HepG2 (cell line): ENCODE data around the gene UQCRHL. TPM values are rescaled to one million over a fixed set of nuclear protein-coding genes. Genes with fewer than 3 reads are reported as not detected.

Source experiments
- AGO1 ChIP-seq: fragments of 200-400 bp; formaldehyde crosslinking; IDR thresholded peaks from 2 replicates; pipeline ENCODE4 v1.6.1; 2017; ENCODE audit warnings: mild to moderate bottlenecking, low read depth, low read length, moderate library complexity; ENCODE audit not compliant: poor library complexity, severe bottlenecking
- CBX5 ChIP-seq: sonication (generic); formaldehyde crosslinking; IDR thresholded peaks from 2 replicates; pipeline ENCODE4 v1.4.0; 2020; ENCODE audit warnings: missing genetic modification reagents, borderline replicate concordance
- E2F1 ChIP-seq: sonication (generic); formaldehyde crosslinking; IDR thresholded peaks from 2 replicates; pipeline ENCODE4 v1.5.0; 2020; ENCODE audit warnings: missing genetic modification reagents
- FOXJ3 ChIP-seq: sonication (generic); formaldehyde crosslinking; IDR thresholded peaks from 2 replicates; pipeline ENCODE4 v1.4.0; 2020; ENCODE audit warnings: missing genetic modification reagents, mild to moderate bottlenecking, borderline replicate concordance
- KAT8 ChIP-seq: IDR thresholded peaks from 2 replicates; pipeline ENCODE4 v1.6.1; 2016; ENCODE audit warnings: missing genetic modification reagents, missing compliant biosample characterization
- KDM5A ChIP-seq: fragments of 200-600 bp; sonication (generic); IDR thresholded peaks from 2 replicates; pipeline ENCODE4 v1.7.0; 2018; ENCODE audit warnings: antibody characterized with exemption, mild to moderate bottlenecking, low read length, borderline replicate concordance
- LRRFIP1 ChIP-seq: sonication (generic); formaldehyde crosslinking; conservative IDR thresholded peaks from 2 replicates; pipeline ENCODE4 v1.4.0; 2020; ENCODE audit warnings: missing genetic modification reagents
- NFATC3 ChIP-seq: sonication (generic); formaldehyde crosslinking; IDR thresholded peaks from 2 replicates; pipeline ENCODE4 v1.5.1; 2020; ENCODE audit warnings: mild to moderate bottlenecking, missing genetic modification reagents
- SYNCRIP ChIP-seq: fragments of 200-400 bp; formaldehyde crosslinking; IDR thresholded peaks from 2 replicates; pipeline ENCODE4 v1.6.1; 2018; ENCODE audit warnings: mild to moderate bottlenecking, low read depth, low read length; ENCODE audit not compliant: insufficient read depth
- TBX2 ChIP-seq: sonication (generic); formaldehyde crosslinking; IDR thresholded peaks from 2 replicates; pipeline ENCODE4 v1.5.0; 2020; ENCODE audit warnings: missing genetic modification reagents, mild to moderate bottlenecking, borderline replicate concordance
- ZNF335 ChIP-seq: sonication (generic); formaldehyde crosslinking; IDR thresholded peaks from 2 replicates; pipeline ENCODE4 v1.4.0; 2020; ENCODE audit warnings: missing genetic modification reagents
- ZNF556 ChIP-seq: sonication (generic); formaldehyde crosslinking; IDR thresholded peaks from 2 replicates; pipeline ENCODE4 v1.4.0; 2020; ENCODE audit warnings: mild to moderate bottlenecking, missing genetic modification reagents, borderline replicate concordance
- ZNF800 ChIP-seq: sonication (generic); formaldehyde crosslinking; IDR thresholded peaks from 2 replicates; pipeline ENCODE4 v1.4.0; 2020; ENCODE audit warnings: missing genetic modification reagents
- polyA plus RNA-seq, 8 experiments: library from polyadenylated mRNA; depleted of rRNA in 3 of 8; stranded (reverse) in 7 of 8; unstranded in 1 of 8; fragments of >200 nt; fragmentation: Illumina TruSeq in 4 of 8; extraction: Trizol in 4 of 8; gene quantifications; 2 replicates each; pipeline versions ENCODE4 v1.2.1 to v1.2.3, GENCODE V29; 2011 to 2016; ENCODE audit warnings: low read depth in 4 of 8, missing spikeins in 1 of 8, mixed read lengths in 1 of 8; ENCODE audit not compliant: insufficient read depth in 1 of 8
- total RNA-seq, 5 experiments: library from RNA; depleted of rRNA; stranded (reverse); fragments of >200 nt; fragmentation: Illumina TruSeq; extraction: Trizol; gene quantifications; 2 replicates each; pipeline ENCODE4 v1.2.3, GENCODE V29; 2016; ENCODE audit warnings: low read depth in 1 of 5
- TF ChIP-seq, protein P1 (sequence below): sonication (generic); formaldehyde crosslinking; IDR thresholded peaks from 2 replicates; pipeline ENCODE4 v1.4.0; 2020; ENCODE audit warnings: mild to moderate bottlenecking, missing genetic modification reagents
- TF ChIP-seq, protein P2 (sequence below): sonication (generic); formaldehyde crosslinking; IDR thresholded peaks from 2 replicates; pipeline ENCODE4 v1.8.1; 2023; ENCODE audit warnings: mild to moderate bottlenecking, moderate library complexity, missing genetic modification reagents
- TF ChIP-seq, protein P3 (sequence below): sonication (generic); formaldehyde crosslinking; IDR thresholded peaks from 2 replicates; pipeline ENCODE4 v1.5.1; 2020; ENCODE audit warnings: mild to moderate bottlenecking, moderate library complexity, missing genetic modification reagents
- TF ChIP-seq, protein P4 (sequence below): IDR thresholded peaks from 2 replicates; pipeline ENCODE4 v1.6.1; 2018; ENCODE audit warnings: missing genetic modification reagents

Gene UQCRHL
- total and polyA plus RNA-seq, 2 of the 13 experiments (the other 11 are each of a cell fraction or from before 2014, with no cell fraction given), result 1.8 to 2.3 TPM

- no peak for TF ChIP-seq CBX5 (CRISPR knock-in tag)
- TF ChIP-seq, protein P1, sequence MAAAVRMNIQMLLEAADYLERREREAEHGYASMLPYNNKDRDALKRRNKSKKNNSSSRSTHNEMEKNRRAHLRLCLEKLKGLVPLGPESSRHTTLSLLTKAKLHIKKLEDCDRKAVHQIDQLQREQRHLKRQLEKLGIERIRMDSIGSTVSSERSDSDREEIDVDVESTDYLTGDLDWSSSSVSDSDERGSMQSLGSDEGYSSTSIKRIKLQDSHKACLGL (CRISPR knock-in tag), result 0 out of 2 replicates have a peak, but pooled peaks have one; percentile 38
- TF ChIP-seq LRRFIP1 (CRISPR knock-in tag), result no peak
- TF ChIP-seq, protein P2, sequence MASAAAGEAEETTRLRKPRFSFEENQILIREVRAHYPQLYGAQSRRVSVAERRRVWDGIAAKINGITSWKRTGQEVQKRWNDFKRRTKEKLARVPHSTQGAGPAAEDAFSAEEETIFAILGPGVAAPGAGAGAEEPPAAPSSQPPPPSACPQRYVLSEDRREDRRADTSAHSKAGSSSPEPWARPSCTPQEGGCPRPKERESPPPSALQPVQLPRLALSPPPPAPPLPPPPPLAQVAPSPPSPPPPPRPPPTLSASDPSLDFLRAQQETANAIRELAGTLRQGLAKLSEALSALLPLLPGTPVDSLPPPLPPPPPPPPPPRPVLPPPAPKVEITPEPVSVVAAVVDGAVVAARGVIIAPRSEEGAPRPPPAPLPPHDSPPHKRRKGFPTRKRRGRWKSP (CRISPR knock-in tag), result no peak; the same call in 1 of the 2 replicates
- TF ChIP-seq ZNF335 (CRISPR knock-in tag), result no peak
- TF ChIP-seq SYNCRIP, result no peak
- TF ChIP-seq E2F1 (CRISPR knock-in tag), result no peak
- TF ChIP-seq ZNF556 (CRISPR knock-in tag), result no peak
- TF ChIP-seq FOXJ3 (CRISPR knock-in tag), result no peak
- no peak; the same call in 1 of the 2 replicates for TF ChIP-seq KDM5A
- TF ChIP-seq, protein P3, sequence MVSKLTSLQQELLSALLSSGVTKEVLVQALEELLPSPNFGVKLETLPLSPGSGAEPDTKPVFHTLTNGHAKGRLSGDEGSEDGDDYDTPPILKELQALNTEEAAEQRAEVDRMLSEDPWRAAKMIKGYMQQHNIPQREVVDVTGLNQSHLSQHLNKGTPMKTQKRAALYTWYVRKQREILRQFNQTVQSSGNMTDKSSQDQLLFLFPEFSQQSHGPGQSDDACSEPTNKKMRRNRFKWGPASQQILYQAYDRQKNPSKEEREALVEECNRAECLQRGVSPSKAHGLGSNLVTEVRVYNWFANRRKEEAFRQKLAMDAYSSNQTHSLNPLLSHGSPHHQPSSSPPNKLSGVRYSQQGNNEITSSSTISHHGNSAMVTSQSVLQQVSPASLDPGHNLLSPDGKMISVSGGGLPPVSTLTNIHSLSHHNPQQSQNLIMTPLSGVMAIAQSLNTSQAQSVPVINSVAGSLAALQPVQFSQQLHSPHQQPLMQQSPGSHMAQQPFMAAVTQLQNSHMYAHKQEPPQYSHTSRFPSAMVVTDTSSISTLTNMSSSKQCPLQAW (CRISPR knock-in tag), result no peak
- TF ChIP-seq NFATC3 (CRISPR knock-in tag), result no peak
- TF ChIP-seq AGO1, result peak; percentile 67
- no peak for TF ChIP-seq KAT8
- TF ChIP-seq TBX2 (CRISPR knock-in tag), result no peak
- TF ChIP-seq ZNF800 (CRISPR knock-in tag), result no peak
- TF ChIP-seq, protein P4, sequence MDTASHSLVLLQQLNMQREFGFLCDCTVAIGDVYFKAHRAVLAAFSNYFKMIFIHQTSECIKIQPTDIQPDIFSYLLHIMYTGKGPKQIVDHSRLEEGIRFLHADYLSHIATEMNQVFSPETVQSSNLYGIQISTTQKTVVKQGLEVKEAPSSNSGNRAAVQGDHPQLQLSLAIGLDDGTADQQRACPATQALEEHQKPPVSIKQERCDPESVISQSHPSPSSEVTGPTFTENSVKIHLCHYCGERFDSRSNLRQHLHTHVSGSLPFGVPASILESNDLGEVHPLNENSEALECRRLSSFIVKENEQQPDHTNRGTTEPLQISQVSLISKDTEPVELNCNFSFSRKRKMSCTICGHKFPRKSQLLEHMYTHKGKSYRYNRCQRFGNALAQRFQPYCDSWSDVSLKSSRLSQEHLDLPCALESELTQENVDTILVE (CRISPR knock-in tag), result no peak
Observed at GRCh38 chr1:15835205-15835740, 27.8 kb upstream of the UQCRHL start (continued).
